ENCODE results near the gene EFNA3.

- no peak for TF ChIP-seq POLR2A (IDR thresholded peaks at IDR 0.05)
- TF ChIP-seq, protein P1, sequence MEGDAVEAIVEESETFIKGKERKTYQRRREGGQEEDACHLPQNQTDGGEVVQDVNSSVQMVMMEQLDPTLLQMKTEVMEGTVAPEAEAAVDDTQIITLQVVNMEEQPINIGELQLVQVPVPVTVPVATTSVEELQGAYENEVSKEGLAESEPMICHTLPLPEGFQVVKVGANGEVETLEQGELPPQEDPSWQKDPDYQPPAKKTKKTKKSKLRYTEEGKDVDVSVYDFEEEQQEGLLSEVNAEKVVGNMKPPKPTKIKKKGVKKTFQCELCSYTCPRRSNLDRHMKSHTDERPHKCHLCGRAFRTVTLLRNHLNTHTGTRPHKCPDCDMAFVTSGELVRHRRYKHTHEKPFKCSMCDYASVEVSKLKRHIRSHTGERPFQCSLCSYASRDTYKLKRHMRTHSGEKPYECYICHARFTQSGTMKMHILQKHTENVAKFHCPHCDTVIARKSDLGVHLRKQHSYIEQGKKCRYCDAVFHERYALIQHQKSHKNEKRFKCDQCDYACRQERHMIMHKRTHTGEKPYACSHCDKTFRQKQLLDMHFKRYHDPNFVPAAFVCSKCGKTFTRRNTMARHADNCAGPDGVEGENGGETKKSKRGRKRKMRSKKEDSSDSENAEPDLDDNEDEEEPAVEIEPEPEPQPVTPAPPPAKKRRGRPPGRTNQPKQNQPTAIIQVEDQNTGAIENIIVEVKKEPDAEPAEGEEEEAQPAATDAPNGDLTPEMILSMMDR (IDR thresholded peaks at IDR 0.05), result no peak
These were observed 25.0 kb upstream of the EFNA3 start for GRCh38 chr1:155053531-155054105.
